Measurements from ENCODE around the gene FUT2. TPM values are rescaled to one million over a fixed set of nuclear protein-coding genes. Genes with fewer than 3 reads are reported as not detected.
"Not testable (repeated sequence)": the region's sequence is repeated elsewhere in the genome, so short reads cannot be mapped to it uniquely, and the experiment has no call there.

The FUT2 gene
- polyA plus RNA-seq, 1 donor (not counting 4 experiments of a cell fraction or from before 2014, with no cell fraction given), result 2.3 TPM

DNA sequence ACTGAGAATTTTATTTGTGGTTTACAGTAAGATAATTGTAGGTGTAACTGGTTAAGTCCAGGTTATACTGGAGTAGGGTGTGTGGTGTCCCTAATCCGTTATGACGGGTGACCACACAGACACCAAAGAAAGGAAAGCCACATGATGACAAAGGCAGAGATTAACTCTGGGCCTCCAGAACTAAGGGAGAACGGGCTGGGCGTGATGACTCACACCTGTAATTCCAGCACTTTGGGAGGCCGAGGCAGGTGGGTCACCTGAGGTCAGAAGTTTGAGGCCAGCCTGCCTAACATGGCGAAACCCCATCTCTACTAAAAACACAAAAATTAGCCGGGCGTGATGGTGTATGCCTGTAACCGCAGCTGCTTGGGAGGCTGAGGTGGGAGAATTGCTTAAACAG lies 10.2 kb upstream of the FUT2 start:
- no peaks in the 10 kb centered on the region for H3K36me3 ChIP-seq (ENCODE audit: control insufficient read depth in 2 of 2, extremely low read depth in 1 of 2, insufficient read depth in 2 of 2, low read length in 2 of 2)
- no peaks in the 10 kb centered on the region for H4K20me1 ChIP-seq (ENCODE audit: control insufficient read depth, extremely low read depth, insufficient read depth, low read length)
- no peak overlapping the region for H2AFZ ChIP-seq (ENCODE audit: control insufficient read depth, low read length)
- TF ChIP-seq, protein P1, sequence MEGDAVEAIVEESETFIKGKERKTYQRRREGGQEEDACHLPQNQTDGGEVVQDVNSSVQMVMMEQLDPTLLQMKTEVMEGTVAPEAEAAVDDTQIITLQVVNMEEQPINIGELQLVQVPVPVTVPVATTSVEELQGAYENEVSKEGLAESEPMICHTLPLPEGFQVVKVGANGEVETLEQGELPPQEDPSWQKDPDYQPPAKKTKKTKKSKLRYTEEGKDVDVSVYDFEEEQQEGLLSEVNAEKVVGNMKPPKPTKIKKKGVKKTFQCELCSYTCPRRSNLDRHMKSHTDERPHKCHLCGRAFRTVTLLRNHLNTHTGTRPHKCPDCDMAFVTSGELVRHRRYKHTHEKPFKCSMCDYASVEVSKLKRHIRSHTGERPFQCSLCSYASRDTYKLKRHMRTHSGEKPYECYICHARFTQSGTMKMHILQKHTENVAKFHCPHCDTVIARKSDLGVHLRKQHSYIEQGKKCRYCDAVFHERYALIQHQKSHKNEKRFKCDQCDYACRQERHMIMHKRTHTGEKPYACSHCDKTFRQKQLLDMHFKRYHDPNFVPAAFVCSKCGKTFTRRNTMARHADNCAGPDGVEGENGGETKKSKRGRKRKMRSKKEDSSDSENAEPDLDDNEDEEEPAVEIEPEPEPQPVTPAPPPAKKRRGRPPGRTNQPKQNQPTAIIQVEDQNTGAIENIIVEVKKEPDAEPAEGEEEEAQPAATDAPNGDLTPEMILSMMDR (optimal IDR thresholded peaks at IDR 0.05 in 1 of 3, IDR thresholded peaks at IDR 0.05 in 1 of 3, conservative IDR thresholded peaks at IDR 0.05 in 1 of 3; ENCODE audit: extremely low read depth in 1 of 3, insufficient read depth in 2 of 3, low read length in 3 of 3), result no peak
- TF ChIP-seq EZH2 (IDR thresholded peaks at IDR 0.05; ENCODE audit: low read length), result no peak
- H3K79me2 ChIP-seq (ENCODE audit: control insufficient read depth, insufficient read depth, low read length), result no peaks in the 10 kb centered on the region
- no peaks in the 10 kb centered on the region for H3K4me1 ChIP-seq (ENCODE audit: control insufficient read depth, extremely low read depth, insufficient read depth, low read length)
- H3K4me2 ChIP-seq (ENCODE audit: control insufficient read depth, extremely low read depth, insufficient read depth, low read depth, low read length), result no peak overlapping the region
- no peak overlapping the region for H3K27ac ChIP-seq (ENCODE audit: control insufficient read depth, insufficient read depth, low read length)
- no peak for FAIRE-seq
- no peaks in the 10 kb centered on the region for H3K9me3 ChIP-seq (ENCODE audit: control insufficient read depth, low read depth, low read length)
- H3K4me3 ChIP-seq (ENCODE audit: control insufficient read depth in 2 of 3, extremely low read depth in 1 of 3, insufficient read depth in 2 of 3, low read depth in 1 of 3, low read length in 3 of 3), result no peak overlapping the region
- no peaks in the 10 kb centered on the region for H3K27me3 ChIP-seq (ENCODE audit: control insufficient read depth, extremely low read depth, insufficient read depth, low read length)
- no peak overlapping the region for H3K9ac ChIP-seq (ENCODE audit: control insufficient read depth, extremely low read depth, insufficient read depth, low read length)
- DNase-seq (ENCODE audit: low read depth, low spot score), result no peak
- dilution Hi-C loops (cut with MboI; ENCODE audit: extremely low pct_ligation_motif_present, low sequenced_read_pairs), result no loop called here
- H3K9me1 ChIP-seq (ENCODE audit: control insufficient read depth, extremely low read depth, insufficient read depth, low read length), result no peaks in the 10 kb centered on the region

DNA sequence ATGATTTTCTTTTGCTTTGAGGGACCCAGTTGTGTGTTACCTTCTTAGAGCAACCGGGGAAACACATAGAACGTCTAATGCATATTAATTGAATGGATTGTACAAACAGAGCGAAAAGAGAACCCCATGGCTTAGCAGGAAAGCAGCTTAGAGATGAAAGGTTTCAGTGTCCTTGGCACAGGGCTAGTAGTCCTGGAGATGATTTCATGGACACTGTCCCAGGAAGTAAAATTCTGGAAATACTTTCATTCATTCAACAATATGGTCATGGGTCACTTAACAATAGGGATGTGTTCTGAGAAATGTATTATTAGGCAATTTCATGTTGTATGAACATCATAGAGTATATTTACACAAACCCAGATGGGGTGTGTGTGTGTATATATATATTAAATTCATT lies 9.7 kb upstream of the FUT2 start:
- Histone ChIP-seq H3K79me2 (ENCODE audit: control insufficient read depth, insufficient read depth, low read length) (no peaks in the 10 kb centered on the region), H2AFZ (ENCODE audit: control insufficient read depth, low read length) (no peak overlapping the region), H3K4me2 (ENCODE audit: control insufficient read depth, extremely low read depth, insufficient read depth, low read depth, low read length) (no peak overlapping the region), H3K4me3 (ENCODE audit: control insufficient read depth in 2 of 3, extremely low read depth in 1 of 3, insufficient read depth in 2 of 3, low read depth in 1 of 3, low read length in 3 of 3) (no peak overlapping the region), H3K9ac (ENCODE audit: control insufficient read depth, extremely low read depth, insufficient read depth, low read length) (no peak overlapping the region), H3K27ac (ENCODE audit: control insufficient read depth, insufficient read depth, low read length) (no peak overlapping the region), H3K27me3 (ENCODE audit: control insufficient read depth, extremely low read depth, insufficient read depth, low read length) (no peaks in the 10 kb centered on the region), H3K9me3 (ENCODE audit: control insufficient read depth, low read depth, low read length) (no peaks in the 10 kb centered on the region), H3K4me1 (ENCODE audit: control insufficient read depth, extremely low read depth, insufficient read depth, low read length) (no peaks in the 10 kb centered on the region), H4K20me1 (ENCODE audit: control insufficient read depth, extremely low read depth, insufficient read depth, low read length) (no peaks in the 10 kb centered on the region), H3K36me3 (ENCODE audit: control insufficient read depth in 2 of 2, extremely low read depth in 1 of 2, insufficient read depth in 2 of 2, low read length in 2 of 2) (no peaks in the 10 kb centered on the region), H3K9me1 (ENCODE audit: control insufficient read depth, extremely low read depth, insufficient read depth, low read length) (no peaks in the 10 kb centered on the region)
- TF ChIP-seq, protein P1 (optimal IDR thresholded peaks at IDR 0.05 in 1 of 3, IDR thresholded peaks at IDR 0.05 in 1 of 3, conservative IDR thresholded peaks at IDR 0.05 in 1 of 3; ENCODE audit: extremely low read depth in 1 of 3, insufficient read depth in 2 of 3, low read length in 3 of 3), result no peak
- TF ChIP-seq EZH2 (IDR thresholded peaks at IDR 0.05; ENCODE audit: low read length), result no peak
- no peak for DNase-seq (ENCODE audit: low read depth, low spot score)
- no peak for FAIRE-seq
- dilution Hi-C loops (cut with MboI; ENCODE audit: extremely low pct_ligation_motif_present, low sequenced_read_pairs), result no loop called here

DNA sequence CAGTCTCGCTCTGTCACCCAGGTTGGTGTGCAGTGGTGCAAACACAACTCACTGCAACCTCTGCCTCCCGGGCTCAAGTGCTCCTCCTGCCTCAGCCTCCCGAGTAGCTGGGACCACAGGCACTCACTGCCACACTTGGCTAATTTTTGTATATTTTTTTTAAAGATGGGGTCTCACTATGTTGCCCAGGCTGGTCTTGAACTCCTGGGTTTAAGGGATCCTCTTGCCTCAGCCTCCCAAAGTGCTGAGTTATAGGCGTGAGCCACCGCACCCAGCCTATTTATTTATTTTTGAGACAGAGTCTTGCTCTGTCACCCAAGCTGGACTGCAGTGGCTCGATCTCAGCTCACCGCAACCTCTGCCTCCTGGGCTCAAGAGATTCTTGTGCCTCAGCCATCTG lies 9.1 kb upstream of the FUT2 start:
- not testable (repeated sequence) for FAIRE-seq

More for the DNA sequence above, 9.1 kb upstream of the FUT2 start:
- H3K36me3 ChIP-seq (ENCODE audit: control insufficient read depth in 2 of 2, extremely low read depth in 1 of 2, insufficient read depth in 2 of 2, low read length in 2 of 2); H4K20me1 ChIP-seq (ENCODE audit: control insufficient read depth, extremely low read depth, insufficient read depth, low read length); H3K9ac ChIP-seq (ENCODE audit: control insufficient read depth, extremely low read depth, insufficient read depth, low read length); H3K27ac ChIP-seq (ENCODE audit: control insufficient read depth, insufficient read depth, low read length); H3K27me3 ChIP-seq (ENCODE audit: control insufficient read depth, extremely low read depth, insufficient read depth, low read length); H3K4me2 ChIP-seq (ENCODE audit: control insufficient read depth, extremely low read depth, insufficient read depth, low read depth, low read length); H3K4me1 ChIP-seq (ENCODE audit: control insufficient read depth, extremely low read depth, insufficient read depth, low read length); H3K9me1 ChIP-seq (ENCODE audit: control insufficient read depth, extremely low read depth, insufficient read depth, low read length); H3K79me2 ChIP-seq (ENCODE audit: control insufficient read depth, insufficient read depth, low read length); H2AFZ ChIP-seq (ENCODE audit: control insufficient read depth, low read length); H3K9me3 ChIP-seq (ENCODE audit: control insufficient read depth, low read depth, low read length); H3K4me3 ChIP-seq (ENCODE audit: control insufficient read depth in 2 of 3, extremely low read depth in 1 of 3, insufficient read depth in 2 of 3, low read depth in 1 of 3, low read length in 3 of 3); dilution Hi-C loops (cut with MboI; ENCODE audit: extremely low pct_ligation_motif_present, low sequenced_read_pairs); DNase-seq (ENCODE audit: low read depth, low spot score): not testable (repeated sequence)

Measured in keratinocyte (primary cell).